Mesothelial cell of epicardium (in vitro differentiated cells): ENCODE results near the gene GRAP2. TPM values are rescaled to one million over a fixed set of nuclear protein-coding genes. Genes with fewer than 3 reads are reported as not detected.
"Not testable (repeated sequence)": the region's sequence is repeated elsewhere in the genome, so short reads cannot be mapped to it uniquely, and the experiment has no call there.

Experiments used
- DNase-seq, 2 experiments: peaks; one replicate each; pipeline ENCODE4 v3.0.0; 2021; ENCODE audit warnings: low spot score in 2 of 2; ENCODE audit not compliant: unreplicated experiment in 2 of 2
- H3K27ac Mint-ChIP-seq: 2 replicates; pipeline ENCODE4 v1.8.0; 2021; ENCODE audit warnings: mixed read lengths
- H3K27me3 Mint-ChIP-seq: 2 replicates; pipeline ENCODE4 v1.8.0; 2021; ENCODE audit warnings: low read depth, mixed read lengths
- H3K36me3 Mint-ChIP-seq: 2 replicates; pipeline ENCODE4 v1.8.0; 2021; ENCODE audit warnings: mixed read lengths
- H3K4me1 Mint-ChIP-seq: 2 replicates; pipeline ENCODE4 v1.8.0; 2021; ENCODE audit warnings: mixed read lengths
- H3K4me3 Mint-ChIP-seq: 2 replicates; pipeline ENCODE4 v1.8.0; 2021; ENCODE audit warnings: mild to moderate bottlenecking, moderate library complexity, mixed read lengths
- H3K9me3 Mint-ChIP-seq: 2 replicates; pipeline ENCODE4 v1.8.0; 2021; ENCODE audit warnings: mixed read lengths
- total RNA-seq: library from RNA; stranded (reverse); gene quantifications from 3 replicates; pipeline ENCODE4 v1.2.1, GENCODE V29; 2021
- TF ChIP-seq, protein P1 (sequence below): fragments of 200-600 bp; sonication (generic); IDR thresholded peaks from one replicate; pipeline ENCODE4 v1.5.0; 2021; ENCODE audit warnings: antibody characterized with exemption; ENCODE audit not compliant: unreplicated experiment

Gene GRAP2
- total RNA-seq, 1 donor from 2014 or later: not detected

DNA sequence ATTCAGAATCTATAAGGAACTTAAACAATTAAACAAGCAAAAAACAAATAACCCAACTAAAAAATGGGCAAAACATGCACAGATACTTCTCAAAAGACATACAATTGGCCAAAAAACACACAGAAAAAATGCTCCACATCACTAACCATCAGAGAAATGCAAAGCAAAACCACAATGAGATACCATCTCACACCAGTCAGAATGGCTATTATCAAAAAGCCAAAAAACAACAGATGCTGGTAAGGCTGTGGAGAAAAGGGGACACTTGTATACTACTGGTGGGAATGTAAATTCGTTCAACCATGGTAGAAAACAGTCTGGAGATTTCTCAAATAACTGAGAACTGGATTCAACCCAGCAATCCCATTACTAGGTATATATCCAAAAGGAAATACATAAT is 32.1 kb upstream of the GRAP2 start:
- Mint-ChIP-seq H3K9me3 (no peaks in the 10 kb centered on the region), H3K27me3 (peaks cover 49% of the 10 kb centered on the region), H3K36me3 (no peaks in the 10 kb centered on the region), H3K4me1 (no peaks in the 10 kb centered on the region), H3K4me3 (no peak overlapping the region), H3K27ac (no peak overlapping the region)
- DNase-seq: no peak
- TF ChIP-seq, protein P1, sequence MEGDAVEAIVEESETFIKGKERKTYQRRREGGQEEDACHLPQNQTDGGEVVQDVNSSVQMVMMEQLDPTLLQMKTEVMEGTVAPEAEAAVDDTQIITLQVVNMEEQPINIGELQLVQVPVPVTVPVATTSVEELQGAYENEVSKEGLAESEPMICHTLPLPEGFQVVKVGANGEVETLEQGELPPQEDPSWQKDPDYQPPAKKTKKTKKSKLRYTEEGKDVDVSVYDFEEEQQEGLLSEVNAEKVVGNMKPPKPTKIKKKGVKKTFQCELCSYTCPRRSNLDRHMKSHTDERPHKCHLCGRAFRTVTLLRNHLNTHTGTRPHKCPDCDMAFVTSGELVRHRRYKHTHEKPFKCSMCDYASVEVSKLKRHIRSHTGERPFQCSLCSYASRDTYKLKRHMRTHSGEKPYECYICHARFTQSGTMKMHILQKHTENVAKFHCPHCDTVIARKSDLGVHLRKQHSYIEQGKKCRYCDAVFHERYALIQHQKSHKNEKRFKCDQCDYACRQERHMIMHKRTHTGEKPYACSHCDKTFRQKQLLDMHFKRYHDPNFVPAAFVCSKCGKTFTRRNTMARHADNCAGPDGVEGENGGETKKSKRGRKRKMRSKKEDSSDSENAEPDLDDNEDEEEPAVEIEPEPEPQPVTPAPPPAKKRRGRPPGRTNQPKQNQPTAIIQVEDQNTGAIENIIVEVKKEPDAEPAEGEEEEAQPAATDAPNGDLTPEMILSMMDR: no peak

DNA sequence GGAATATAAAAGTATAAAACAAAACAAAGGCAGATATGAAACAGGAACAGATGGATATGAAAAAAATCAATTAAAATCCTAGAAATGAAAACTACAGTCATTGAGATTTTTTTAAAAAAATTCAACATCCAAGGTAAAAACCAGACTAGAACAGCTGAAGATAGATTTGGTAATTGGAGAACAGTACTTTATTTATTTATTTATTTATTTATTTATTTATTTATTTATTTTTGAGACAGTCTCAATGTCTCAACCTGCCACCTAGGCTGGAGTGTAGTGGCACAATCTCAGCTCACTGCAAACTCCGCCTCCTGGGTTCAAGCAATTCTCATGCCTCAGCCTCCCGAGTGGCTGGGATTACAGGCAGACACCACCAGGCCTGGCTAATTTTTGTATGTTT is 31.1 kb upstream of the GRAP2 start:
- DNase-seq, H3K27ac Mint-ChIP-seq, H3K9me3 Mint-ChIP-seq, H3K4me1 Mint-ChIP-seq, H3K36me3 Mint-ChIP-seq, H3K4me3 Mint-ChIP-seq: not testable (repeated sequence)
- peaks cover 50% of the 10 kb centered on the region for H3K27me3 Mint-ChIP-seq

DNA sequence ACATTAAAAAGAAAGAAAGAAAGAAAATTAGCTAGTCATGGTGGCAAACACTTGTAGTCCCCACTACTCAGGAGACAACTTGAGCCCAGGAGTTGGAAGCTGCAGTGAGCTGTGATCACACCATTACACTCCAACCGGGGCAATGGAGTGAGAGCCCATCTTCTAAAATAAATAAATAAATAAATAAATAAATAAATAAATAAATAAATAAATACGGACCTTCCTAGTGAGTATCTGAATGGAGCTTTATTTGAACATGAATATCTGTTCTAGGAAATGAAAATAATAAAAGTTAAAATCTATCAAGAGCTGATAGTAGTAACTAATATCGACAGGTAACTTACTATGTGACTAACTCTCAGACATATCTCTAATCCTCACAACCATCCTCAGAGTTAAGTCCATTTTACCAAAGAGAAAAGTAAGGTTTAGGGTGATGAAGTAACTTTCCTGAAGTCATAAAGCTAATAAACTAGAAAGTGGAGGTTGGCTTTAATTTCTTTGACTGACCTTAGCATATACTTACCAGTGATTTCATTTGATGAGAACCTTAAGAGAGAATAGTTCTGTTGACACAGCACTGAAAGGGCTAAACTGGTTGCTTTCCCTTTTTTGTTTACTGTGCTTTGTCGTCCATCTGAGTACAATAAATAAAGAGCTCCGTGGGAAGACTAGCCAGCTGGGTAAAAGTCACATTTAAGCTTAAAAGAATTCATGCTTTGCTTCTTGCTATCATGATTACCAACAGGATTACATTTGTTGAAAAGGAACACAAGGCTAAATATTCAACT is 29.7 kb upstream of the GRAP2 start:
- Mint-ChIP-seq H3K4me1 (no peaks in the 10 kb centered on the region), H3K9me3 (no peaks in the 10 kb centered on the region), H3K36me3 (no peaks in the 10 kb centered on the region), H3K4me3 (no peak overlapping the region), H3K27me3 (peaks cover 40% of the 10 kb centered on the region), H3K27ac (no peak overlapping the region)
- TF ChIP-seq, protein P1: no peak
- no peak for DNase-seq

DNA sequence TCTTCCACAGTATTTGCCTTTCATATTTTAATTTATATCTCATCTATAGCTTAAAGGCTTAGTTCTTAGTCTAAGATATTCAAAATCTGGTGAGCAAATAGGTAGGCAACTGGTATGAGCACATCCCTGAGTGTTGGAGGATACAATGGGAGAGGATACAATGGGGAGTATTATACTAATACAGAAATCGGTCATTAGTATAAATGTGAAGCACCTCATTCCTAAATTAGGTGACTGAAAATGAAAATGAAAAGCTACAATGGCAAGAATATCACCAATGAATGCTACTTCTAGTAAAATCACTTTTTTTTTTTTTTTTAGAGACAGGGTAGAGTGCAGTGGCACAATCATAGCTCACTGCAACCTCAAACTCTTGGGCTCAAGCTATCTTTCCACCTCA is 28.3 kb upstream of the GRAP2 start:
- Mint-ChIP-seq H3K27ac (no peak overlapping the region), H3K27me3 (peaks cover 38% of the 10 kb centered on the region), H3K36me3 (no peaks in the 10 kb centered on the region), H3K4me1 (no peaks in the 10 kb centered on the region), H3K4me3 (no peak overlapping the region), H3K9me3 (no peaks in the 10 kb centered on the region)
- TF ChIP-seq, protein P1: no peak
- DNase-seq: no peak

DNA sequence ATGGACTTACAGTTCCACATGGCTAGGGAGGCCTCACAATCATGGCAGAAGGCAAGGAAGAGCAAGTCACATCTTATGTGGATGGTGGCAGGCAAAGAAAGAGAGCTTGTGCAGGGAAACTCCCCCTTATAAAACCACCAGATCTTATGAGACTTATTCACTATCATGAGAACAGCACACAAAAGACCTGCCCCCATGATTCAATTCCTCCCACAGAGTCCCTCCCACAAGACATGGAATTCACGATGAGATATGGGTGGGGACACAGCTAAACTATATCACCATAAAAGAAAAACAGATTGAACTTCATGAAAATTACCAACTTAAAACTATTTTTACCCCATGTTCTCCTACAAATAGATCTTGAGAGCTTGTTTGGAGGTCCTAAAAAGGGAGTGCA is 26.9 kb upstream of the GRAP2 start:
- Mint-ChIP-seq H3K9me3 (no peaks in the 10 kb centered on the region), H3K27me3 (peaks cover 42% of the 10 kb centered on the region), H3K4me3 (no peak overlapping the region), H3K4me1 (no peaks in the 10 kb centered on the region), H3K36me3 (no peaks in the 10 kb centered on the region), H3K27ac (no peak overlapping the region)
- TF ChIP-seq, protein P1: no peak
- no peak for DNase-seq

DNA sequence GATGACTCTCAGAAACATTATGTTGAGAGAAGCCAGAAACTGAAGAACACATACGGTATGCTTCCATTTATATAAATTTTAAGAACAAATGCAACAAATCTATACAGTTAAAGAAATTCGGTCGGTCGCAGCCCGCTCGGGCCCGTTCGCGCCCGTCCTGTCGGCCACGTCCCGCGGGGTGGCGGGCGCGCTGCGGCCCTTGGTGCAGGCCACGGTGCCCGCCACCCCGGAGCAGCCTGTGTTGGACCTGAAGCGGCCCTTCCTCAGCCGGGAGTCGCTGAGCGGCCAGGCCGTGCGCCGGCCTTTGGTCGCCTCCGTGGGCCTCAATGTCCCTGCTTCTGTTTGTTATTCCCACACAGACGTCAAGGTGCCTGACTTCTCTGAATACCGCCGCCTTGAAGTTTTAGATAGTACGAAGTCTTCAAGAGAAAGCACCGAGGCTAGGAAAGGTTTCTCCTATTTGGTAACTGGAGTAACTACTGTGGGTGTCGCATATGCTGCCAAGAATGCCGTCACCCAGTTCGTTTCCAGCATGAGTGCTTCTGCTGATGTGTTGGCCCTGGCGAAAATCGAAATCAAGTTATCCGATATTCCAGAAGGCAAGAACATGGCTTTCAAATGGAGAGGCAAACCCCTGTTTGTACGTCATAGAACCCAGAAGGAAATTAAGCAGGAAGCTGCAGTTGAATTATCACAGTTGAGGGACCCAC is 25.6 kb upstream of the GRAP2 start:
- not testable (repeated sequence) for H3K4me1 Mint-ChIP-seq, H3K27ac Mint-ChIP-seq, H3K4me3 Mint-ChIP-seq, H3K36me3 Mint-ChIP-seq, H3K9me3 Mint-ChIP-seq, DNase-seq
- H3K27me3 Mint-ChIP-seq: peaks cover 53% of the 10 kb centered on the region
